Large intestine (tissue), 3 donors: Measurements from ENCODE around the gene AZI2. TPM values are rescaled to one million over a fixed set of nuclear protein-coding genes. Genes with fewer than 3 reads are reported as not detected.

ENCODE experiments used
- DNase-seq, 2 donors: peaks; one replicate each; pipeline versions ENCODE4 v3.0.0 to v3.0.0-alpha.2; 2013
- H3K27ac ChIP-seq: one replicate; pipeline ENCODE4 v1.5.1; 2013; ENCODE audit warnings: low read length
- H3K27me3 ChIP-seq: 2 replicates; pipeline ENCODE4 v1.6.1; 2013; ENCODE audit warnings: low read length; ENCODE audit not compliant: control insufficient read depth, insufficient read depth
- H3K36me3 ChIP-seq: 2 replicates; pipeline ENCODE4 v1.6.1; 2013; ENCODE audit warnings: low read length; ENCODE audit not compliant: control insufficient read depth, insufficient read depth
- H3K4me1 ChIP-seq: one replicate; pipeline ENCODE4 v1.6.1; 2013; ENCODE audit warnings: low read length; ENCODE audit not compliant: control insufficient read depth, insufficient read depth
- H3K4me3 ChIP-seq: one replicate; pipeline ENCODE4 v1.5.1; 2013; ENCODE audit warnings: low read length
- H3K9me3 ChIP-seq: one replicate; pipeline ENCODE4 v1.6.1; 2013; ENCODE audit warnings: mild to moderate bottlenecking, low read depth, low read length, moderate library complexity; ENCODE audit not compliant: control insufficient read depth
- WGBS: methylation state at CpG from one replicate; pipeline ENCODE4 v1.1.5; 2013; ENCODE audit warnings: low lambda C conversion rate; ENCODE audit not compliant: insufficient coverage; 5-methylcytosine and 5-hydroxymethylcytosine counted together
- polyA plus RNA-seq: library from polyadenylated mRNA; unstranded; fragments of 120-200 nt; gene quantifications from one replicate; pipeline ENCODE4 v1.2.1, GENCODE V29; 2013

The AZI2 gene
- polyA plus RNA-seq, 1 donor = 49.3 TPM

DNA sequence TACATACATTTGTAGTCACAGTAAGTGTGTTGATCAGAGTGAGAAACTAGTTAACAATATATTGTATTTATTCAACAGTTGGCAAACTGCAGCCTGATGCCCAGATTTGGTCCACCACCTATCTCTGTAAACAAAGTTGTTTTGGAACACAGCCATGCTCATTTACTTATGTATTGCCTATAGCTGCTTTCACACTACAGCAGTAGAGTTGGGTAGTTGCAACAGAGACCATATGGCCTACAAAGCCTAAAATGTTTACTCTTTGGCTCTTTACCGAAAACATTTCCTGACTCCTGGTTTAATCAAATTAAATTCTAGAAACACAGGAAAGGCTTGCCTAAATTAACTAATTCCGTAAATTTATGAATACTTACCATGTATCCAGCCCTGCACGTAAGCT, 67.8 kb downstream of the AZI2 start:
- Histone ChIP-seq H3K4me1 (no peaks in the 10 kb centered on the region), H3K36me3 (peaks cover 2% of the 10 kb centered on the region), H3K4me3 (no peak overlapping the region), H3K9me3 (no peaks in the 10 kb centered on the region), H3K27me3 (no peaks in the 10 kb centered on the region), H3K27ac (no peak overlapping the region)
- WGBS = 67% methylated on average over 1 of the region's 3 CpGs
- DNase-seq = no peak

- WGBS = 68% methylated on average over 3 of the region's 4 CpGs
- DNase-seq = no peak
- no peaks in the 10 kb centered on the region for H3K9me3 ChIP-seq
- no peak overlapping the region for H3K27ac ChIP-seq
- H3K4me3 ChIP-seq = no peak overlapping the region
- no peaks in the 10 kb centered on the region for H3K4me1 ChIP-seq
- H3K27me3 ChIP-seq = no peaks in the 10 kb centered on the region
- peaks cover 8% of the 10 kb centered on the region for H3K36me3 ChIP-seq
Observed at GRCh38 chr3:28279770-28280169, 68.9 kb downstream of the AZI2 start.

GRCh38 chr3:28278918-28279317, 69.7 kb downstream of the AZI2 start:
- no peak overlapping the region for H3K27ac ChIP-seq
- DNase-seq = no peak
- H3K9me3 ChIP-seq = no peaks in the 10 kb centered on the region
- WGBS = 100% methylated on average over 1 of the region's 2 CpGs
- H3K27me3 ChIP-seq = no peaks in the 10 kb centered on the region
- no peak overlapping the region for H3K4me3 ChIP-seq
- no peaks in the 10 kb centered on the region for H3K4me1 ChIP-seq
- peaks cover 8% of the 10 kb centered on the region for H3K36me3 ChIP-seq

DNA sequence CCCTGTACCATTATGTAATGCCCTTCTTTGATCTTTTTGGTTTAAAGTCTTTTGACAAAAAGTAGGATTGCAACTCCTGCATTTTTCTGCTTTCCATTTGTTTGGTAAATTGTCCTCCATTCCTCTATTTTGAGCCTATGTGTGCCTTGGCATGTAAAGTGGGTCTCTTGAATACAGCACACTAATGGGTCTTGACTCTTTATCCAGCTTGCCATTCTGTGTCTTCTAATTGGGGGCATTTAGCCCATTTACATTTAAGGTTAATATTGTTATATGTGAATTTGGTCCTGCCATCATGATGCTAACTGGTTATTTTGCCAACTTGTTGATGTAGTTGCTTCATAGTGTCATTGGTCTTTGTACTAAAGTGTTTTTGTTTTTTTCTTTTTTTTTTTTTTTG, 74.8 kb downstream of the AZI2 start:
- H3K4me3 ChIP-seq = no peak overlapping the region
- H3K27me3 ChIP-seq = no peaks in the 10 kb centered on the region
- no peak for DNase-seq
- peaks cover 22% of the 10 kb centered on the region for H3K36me3 ChIP-seq
- H3K27ac ChIP-seq = no peak overlapping the region
- H3K4me1 ChIP-seq = no peaks in the 10 kb centered on the region
- peaks cover 11% of the 10 kb centered on the region for H3K9me3 ChIP-seq

Other genes starting within 250 kb of the AZI2 start
- gene CMC1, start 107.2 kb downstream of the AZI2 start, polyA plus RNA-seq = 31.7 TPM
- gene ZCWPW2, start 103 bp downstream of the AZI2 start, polyA plus RNA-seq = 0.69 TPM